K562 (cell line): Measurements from ENCODE around the gene GUCA1A. TPM values are rescaled to one million over a fixed set of nuclear protein-coding genes. Genes with fewer than 3 reads are reported as not detected.

ENCODE experiments used
- ARID1B ChIP-seq: fragments of 450-650 bp; IDR thresholded peaks from 2 replicates; pipeline ENCODE4 v1.6.1; 2016; ENCODE audit warnings: antibody characterized with exemption, mild to moderate bottlenecking, inconsistent platforms
- ATF3 ChIP-seq, 2 experiments: fragments of 450-650 bp in 1 of 2; sonication (generic) in 1 of 2; formaldehyde crosslinking in 1 of 2; IDR thresholded peaks in 1 of 2; conservative IDR thresholded peaks in 1 of 2; 2 replicates each; pipeline versions ENCODE4 v1.6.1 to v1.8.1; 2016 to 2023; ENCODE audit warnings: mild to moderate bottlenecking in 2 of 2, moderate library complexity in 2 of 2, inconsistent platforms in 1 of 2, missing genetic modification reagents in 1 of 2
- CBX3 ChIP-seq, 2 experiments: IDR thresholded peaks; 1 replicate in 1 of 2; 2 replicates in 1 of 2; pipeline ENCODE4 v1.6.1; 2012; ENCODE audit warnings: inconsistent platforms in 2 of 2, low read length in 2 of 2, borderline replicate concordance in 1 of 2, control low read depth in 1 of 2
- DPF2 ChIP-seq: fragments of 450-650 bp; IDR thresholded peaks from 2 replicates; pipeline ENCODE4 v1.6.1; 2016
- FOSL1 ChIP-seq: fragments of 200-800 bp; sonication (Bioruptor generic); conservative IDR thresholded peaks from 2 replicates; pipeline ENCODE4 v1.6.1; 2016; ENCODE audit warnings: missing genetic modification characterization, missing compliant biosample characterization
- SMARCA4 ChIP-seq: fragments of 450-650 bp; IDR thresholded peaks from 2 replicates; pipeline ENCODE4 v1.6.1; 2016
- ZBTB7A ChIP-seq: IDR thresholded peaks from 2 replicates; pipeline ENCODE4 v1.6.1; 2011; ENCODE audit warnings: low read depth, mild to moderate bottlenecking, low read length, moderate library complexity, borderline replicate concordance; ENCODE audit not compliant: control insufficient read depth
- polyA plus RNA-seq, 8 experiments: library from polyadenylated mRNA; depleted of rRNA in 4 of 8; stranded (reverse) in 5 of 8; unstranded in 3 of 8; fragments of >200 nt; fragmentation: Nextera tagmentation in 2 of 8; fragmentation: Illumina TruSeq in 1 of 8; extraction: Ambion mirVana in 2 of 8; extraction: Trizol in 1 of 8; gene quantifications; 2 replicates each; pipeline versions ENCODE4 v1.2.1 to v1.2.3, GENCODE V29; 2011 to 2014; ENCODE audit warnings: inconsistent platforms in 1 of 8, missing spikeins in 1 of 8
- total RNA-seq, 7 experiments: library from RNA; depleted of rRNA in 6 of 7; stranded (reverse); fragments of >200 nt in 6 of 7; fragmentation: Illumina TruSeq in 2 of 7; extraction: Trizol in 2 of 7; gene quantifications; 2 replicates each; pipeline versions ENCODE4 v1.2.1 to v1.2.3, GENCODE V29; 2011 to 2021; ENCODE audit warnings: low replicate concordance in 1 of 7
- TF ChIP-seq, protein P1 (sequence below), 2 experiments: fragments of 150-350 bp in 1 of 2; IDR thresholded peaks; 2 replicates each; pipeline ENCODE4 v1.6.1; 2012 to 2016; ENCODE audit warnings: low read depth in 2 of 2, low read length in 2 of 2, mild to moderate bottlenecking in 1 of 2, moderate library complexity in 1 of 2
- TF ChIP-seq, protein P2 (sequence below): fragments of 450-650 bp; IDR thresholded peaks from 2 replicates; pipeline ENCODE4 v1.6.1; 2018; ENCODE audit not compliant: partially characterized antibody

GUCA1A gene
- total and polyA plus RNA-seq, 9 of the 15 experiments (the other 6 are each of a cell fraction or from before 2014, with no cell fraction given): not detected

- TF ChIP-seq ATF3 (IDR thresholded peaks at IDR 0.05): 0 out of 2 replicates have a peak, but pooled peaks have one; percentile 0
- no peak for TF ChIP-seq ATF3 (CRISPR knock-in tag; conservative IDR thresholded peaks at IDR 0.05)
- no peak for TF ChIP-seq CBX3 (IDR thresholded peaks at IDR 0.05; ENCODE audit: borderline replicate concordance in 1 of 2, low read length in 2 of 2)
- TF ChIP-seq, protein P1, sequence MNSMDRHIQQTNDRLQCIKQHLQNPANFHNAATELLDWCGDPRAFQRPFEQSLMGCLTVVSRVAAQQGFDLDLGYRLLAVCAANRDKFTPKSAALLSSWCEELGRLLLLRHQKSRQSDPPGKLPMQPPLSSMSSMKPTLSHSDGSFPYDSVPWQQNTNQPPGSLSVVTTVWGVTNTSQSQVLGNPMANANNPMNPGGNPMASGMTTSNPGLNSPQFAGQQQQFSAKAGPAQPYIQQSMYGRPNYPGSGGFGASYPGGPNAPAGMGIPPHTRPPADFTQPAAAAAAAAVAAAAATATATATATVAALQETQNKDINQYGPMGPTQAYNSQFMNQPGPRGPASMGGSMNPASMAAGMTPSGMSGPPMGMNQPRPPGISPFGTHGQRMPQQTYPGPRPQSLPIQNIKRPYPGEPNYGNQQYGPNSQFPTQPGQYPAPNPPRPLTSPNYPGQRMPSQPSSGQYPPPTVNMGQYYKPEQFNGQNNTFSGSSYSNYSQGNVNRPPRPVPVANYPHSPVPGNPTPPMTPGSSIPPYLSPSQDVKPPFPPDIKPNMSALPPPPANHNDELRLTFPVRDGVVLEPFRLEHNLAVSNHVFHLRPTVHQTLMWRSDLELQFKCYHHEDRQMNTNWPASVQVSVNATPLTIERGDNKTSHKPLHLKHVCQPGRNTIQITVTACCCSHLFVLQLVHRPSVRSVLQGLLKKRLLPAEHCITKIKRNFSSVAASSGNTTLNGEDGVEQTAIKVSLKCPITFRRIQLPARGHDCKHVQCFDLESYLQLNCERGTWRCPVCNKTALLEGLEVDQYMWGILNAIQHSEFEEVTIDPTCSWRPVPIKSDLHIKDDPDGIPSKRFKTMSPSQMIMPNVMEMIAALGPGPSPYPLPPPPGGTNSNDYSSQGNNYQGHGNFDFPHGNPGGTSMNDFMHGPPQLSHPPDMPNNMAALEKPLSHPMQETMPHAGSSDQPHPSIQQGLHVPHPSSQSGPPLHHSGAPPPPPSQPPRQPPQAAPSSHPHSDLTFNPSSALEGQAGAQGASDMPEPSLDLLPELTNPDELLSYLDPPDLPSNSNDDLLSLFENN (IDR thresholded peaks at IDR 0.05; ENCODE audit: low read depth in 2 of 2, low read length in 2 of 2): peak in 1 of 2 experiments; percentile 4; a peak in 1 of 4 replicates
- TF ChIP-seq FOSL1: peak; percentile 47
- 0 out of 2 replicates have a peak, but pooled peaks have one; percentile 18 for TF ChIP-seq DPF2
- TF ChIP-seq ARID1B: 0 out of 2 replicates have a peak, but pooled peaks have one; percentile 5
- TF ChIP-seq ZBTB7A: 0 out of 2 replicates have a peak, but pooled peaks have one; percentile 22
- 0 out of 2 replicates have a peak, but pooled peaks have one; percentile 3 for TF ChIP-seq SMARCA4
- TF ChIP-seq, protein P2, sequence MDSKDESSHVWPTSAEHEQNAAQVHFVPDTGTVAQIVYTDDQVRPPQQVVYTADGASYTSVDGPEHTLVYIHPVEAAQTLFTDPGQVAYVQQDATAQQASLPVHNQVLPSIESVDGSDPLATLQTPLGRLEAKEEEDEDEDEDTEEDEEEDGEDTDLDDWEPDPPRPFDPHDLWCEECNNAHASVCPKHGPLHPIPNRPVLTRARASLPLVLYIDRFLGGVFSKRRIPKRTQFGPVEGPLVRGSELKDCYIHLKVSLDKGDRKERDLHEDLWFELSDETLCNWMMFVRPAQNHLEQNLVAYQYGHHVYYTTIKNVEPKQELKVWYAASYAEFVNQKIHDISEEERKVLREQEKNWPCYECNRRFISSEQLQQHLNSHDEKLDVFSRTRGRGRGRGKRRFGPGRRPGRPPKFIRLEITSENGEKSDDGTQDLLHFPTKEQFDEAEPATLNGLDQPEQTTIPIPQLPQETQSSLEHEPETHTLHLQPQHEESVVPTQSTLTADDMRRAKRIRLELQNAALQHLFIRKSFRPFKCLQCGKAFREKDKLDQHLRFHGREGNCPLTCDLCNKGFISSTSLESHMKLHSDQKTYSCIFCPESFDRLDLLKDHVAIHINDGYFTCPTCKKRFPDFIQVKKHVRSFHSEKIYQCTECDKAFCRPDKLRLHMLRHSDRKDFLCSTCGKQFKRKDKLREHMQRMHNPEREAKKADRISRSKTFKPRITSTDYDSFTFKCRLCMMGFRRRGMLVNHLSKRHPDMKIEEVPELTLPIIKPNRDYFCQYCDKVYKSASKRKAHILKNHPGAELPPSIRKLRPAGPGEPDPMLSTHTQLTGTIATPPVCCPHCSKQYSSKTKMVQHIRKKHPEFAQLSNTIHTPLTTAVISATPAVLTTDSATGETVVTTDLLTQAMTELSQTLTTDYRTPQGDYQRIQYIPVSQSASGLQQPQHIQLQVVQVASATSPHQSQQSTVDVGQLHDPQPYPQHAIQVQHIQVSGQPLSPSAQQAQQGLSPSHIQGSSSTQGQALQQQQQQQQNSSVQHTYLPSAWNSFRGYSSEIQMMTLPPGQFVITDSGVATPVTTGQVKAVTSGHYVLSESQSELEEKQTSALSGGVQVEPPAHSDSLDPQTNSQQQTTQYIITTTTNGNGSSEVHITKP: peak; percentile 64
- TF ChIP-seq, all 486 proteins: peak for 16
Observed at GRCh38 chr6:42137194-42137753, 35.9 kb upstream of the GUCA1A start (continued).
